GM12874 (cell line): ENCODE data around the gene SUGCT.

Experiments used
- CTCF ChIP-seq: IDR thresholded peaks from 2 replicates; pipeline ENCODE4 v1.5.1; 2011; ENCODE audit warnings: low read depth, mild to moderate bottlenecking, control low read depth, low read length, moderate library complexity; ENCODE audit not compliant: insufficient read depth

The SUGCT gene

GRCh38 chr7:40675741-40676140 is 540.9 kb downstream of the SUGCT start:
- TF ChIP-seq CTCF = no peak

- no peak for TF ChIP-seq CTCF
Measured at GRCh38 chr7:40676221-40676620, 541.4 kb downstream of the SUGCT start.

DNA sequence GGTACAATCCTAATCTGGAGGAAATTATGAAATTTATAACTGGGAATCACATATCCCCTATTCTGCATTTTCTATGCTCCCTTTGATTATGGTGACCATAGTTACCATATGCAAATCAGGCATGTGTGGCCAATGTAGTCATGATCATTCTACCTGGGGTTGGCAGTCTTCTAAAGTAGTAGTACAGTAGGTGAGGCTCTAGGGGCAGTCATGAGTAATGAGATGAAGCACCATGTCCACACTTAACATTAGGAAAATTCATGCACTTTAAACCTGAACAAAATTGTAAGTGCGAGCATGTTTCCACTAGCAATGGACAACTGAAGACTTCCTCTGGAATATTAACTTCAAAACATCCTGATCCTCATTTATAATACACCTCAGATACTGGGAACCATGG is 545.9 kb downstream of the SUGCT start:
- TF ChIP-seq CTCF = peak; percentile 41; the same call in 1 of the 2 replicates

DNA sequence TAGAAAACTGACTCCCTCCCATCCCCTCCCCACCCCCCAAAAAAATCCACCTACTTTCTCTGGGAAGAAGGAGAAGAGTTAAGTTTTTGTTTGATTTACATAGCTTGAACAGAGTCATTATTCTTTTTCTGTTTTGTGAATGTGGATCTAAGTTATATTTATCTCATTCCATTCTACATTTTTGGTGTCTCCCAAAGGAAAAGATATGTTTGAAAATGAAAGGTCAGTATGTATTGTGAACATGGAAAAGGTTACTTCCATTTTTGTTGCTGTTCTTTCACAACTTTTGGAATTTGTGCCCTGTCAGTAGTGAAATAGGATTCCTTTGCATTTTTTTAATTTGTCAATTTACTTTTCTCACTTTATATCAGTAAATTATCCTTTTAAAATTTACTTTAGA is 547.9 kb downstream of the SUGCT start:
- TF ChIP-seq CTCF = no peak

GRCh38 chr7:40694026-40694809 is 559.4 kb downstream of the SUGCT start:
- no peak for TF ChIP-seq CTCF

- TF ChIP-seq CTCF = no peak
Measured at GRCh38 chr7:40694991-40695390, 560.2 kb downstream of the SUGCT start.

- TF ChIP-seq CTCF = no peak
Measured at GRCh38 chr7:40697653-40698052, 562.8 kb downstream of the SUGCT start.
